ENCODE measurements around the gene RNASE3. TPM values are rescaled to one million over a fixed set of nuclear protein-coding genes. Genes with fewer than 3 reads are reported as not detected.

Gene RNASE3
- total RNA-seq, 1 experiment from 2014 or later, result not detected

GRCh38 chr14:20866194-20866593, 25.0 kb upstream of the RNASE3 start:
- Histone ChIP-seq H3K27me3 (ENCODE audit: insufficient read depth, low read length) (no peaks in the 10 kb centered on the region), H3K4me3 (replicated peaks in 1 of 2; ENCODE audit: low read depth in 1 of 2, low read length in 2 of 2) (no peak overlapping the region), H3K4me2 (ENCODE audit: low read length) (no peak overlapping the region), H3K79me2 (ENCODE audit: insufficient read depth, low read length) (no peaks in the 10 kb centered on the region), H4K20me1 (ENCODE audit: insufficient read depth) (no peaks in the 10 kb centered on the region), H3K9me3 (ENCODE audit: control insufficient read depth in 1 of 2, insufficient read depth in 1 of 2, low read depth in 1 of 2, low read length in 2 of 2) (no peaks in the 10 kb centered on the region), H3K9me2 (ENCODE audit: insufficient read depth) (no peaks in the 10 kb centered on the region), H2AFZ (ENCODE audit: low read depth, low read length, poor library complexity, severe bottlenecking) (no peak overlapping the region), H3K36me3 (ENCODE audit: control insufficient read depth in 1 of 2, insufficient read depth in 2 of 2, low read length in 2 of 2) (no peaks in the 10 kb centered on the region), H3K27ac (ENCODE audit: low read depth, low read length) (no peak overlapping the region), H3K4me1 (ENCODE audit: control insufficient read depth in 1 of 2, insufficient read depth in 2 of 2, low read length in 2 of 2) (no peaks in the 10 kb centered on the region), H3K9ac (ENCODE audit: low read length) (no peak overlapping the region)
- TF ChIP-seq EZH2phosphoT487 (IDR thresholded peaks at IDR 0.05; ENCODE audit: borderline replicate concordance), result no peak
- intact Hi-C loops (cut with micrococcal nuclease), result no loop called here
- DNase-seq (ENCODE audit: low read depth, low spot score) (no peak), ATAC-seq (no peak)
- BruUV-seq (replicated peaks), result no TSS peak
- ChIA-PET POLR2A (no interaction called here), CTCF (interaction anchor here (2.0 to 5.4 kb wide), 3 partner anchors 8 to 105 kb away, joined by 5 to 30 read pairs (median 14); no protein-coding TSS in a partner anchor), RAD21 (ENCODE audit: low non-redundant PET in 1 of 2, low total read pairs in 2 of 2, uncharacterized antibody in 2 of 2, unreplicated experiment in 2 of 2) (no interaction called here)

DNA sequence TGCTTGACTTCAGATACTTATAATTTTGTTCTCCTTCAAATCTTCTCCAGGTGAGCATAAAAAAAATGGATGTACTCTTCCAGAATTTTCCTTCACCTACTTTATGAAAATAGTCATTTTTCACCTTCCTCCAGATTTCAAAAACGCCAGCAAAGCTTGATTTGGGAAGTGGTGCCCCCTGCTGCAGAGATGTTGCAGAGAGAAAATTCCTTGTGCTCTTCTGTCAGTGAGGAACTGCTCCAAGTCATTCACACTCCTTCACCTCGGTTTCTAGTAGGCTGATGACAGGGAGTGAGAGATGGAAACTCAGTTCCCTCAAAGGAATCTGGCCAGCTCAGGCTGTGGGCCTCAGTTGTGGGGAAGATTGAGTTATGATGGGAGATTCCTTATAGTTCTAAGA, 24.2 kb upstream of the RNASE3 start:
- Histone ChIP-seq H3K4me1 (ENCODE audit: control insufficient read depth in 1 of 2, insufficient read depth in 2 of 2, low read length in 2 of 2) (no peaks in the 10 kb centered on the region), H3K4me2 (ENCODE audit: low read length) (no peak overlapping the region), H3K79me2 (ENCODE audit: insufficient read depth, low read length) (no peaks in the 10 kb centered on the region), H3K4me3 (replicated peaks in 1 of 2; ENCODE audit: low read depth in 1 of 2, low read length in 2 of 2) (no peak overlapping the region), H4K20me1 (ENCODE audit: insufficient read depth) (no peaks in the 10 kb centered on the region), H3K27me3 (ENCODE audit: insufficient read depth, low read length) (no peaks in the 10 kb centered on the region), H3K27ac (ENCODE audit: low read depth, low read length) (no peak overlapping the region), H3K9me3 (ENCODE audit: control insufficient read depth in 1 of 2, insufficient read depth in 1 of 2, low read depth in 1 of 2, low read length in 2 of 2) (no peaks in the 10 kb centered on the region), H3K9ac (ENCODE audit: low read length) (no peak overlapping the region), H3K9me2 (ENCODE audit: insufficient read depth) (no peaks in the 10 kb centered on the region), H3K36me3 (ENCODE audit: control insufficient read depth in 1 of 2, insufficient read depth in 2 of 2, low read length in 2 of 2) (no peaks in the 10 kb centered on the region), H2AFZ (ENCODE audit: low read depth, low read length, poor library complexity, severe bottlenecking) (no peak overlapping the region)
- peak; percentile 72 for ATAC-seq
- POLR2A ChIA-PET, result interaction anchor here (0.7 kb wide), 1 partner anchor 55 kb away, joined by 3 read pairs; no protein-coding TSS in a partner anchor
- intact Hi-C loops (cut with micrococcal nuclease), result no loop called here
- BruUV-seq (replicated peaks), result no TSS peak
- peak; percentile 44 for TF ChIP-seq RAD21 (IDR thresholded peaks at IDR 0.05; ENCODE audit: low read depth)
- TF ChIP-seq CTCF (IDR thresholded peaks at IDR 0.05 in 2 of 3, conservative IDR thresholded peaks at IDR 0.05 in 1 of 3; ENCODE audit: borderline replicate concordance in 1 of 3, insufficient read depth in 1 of 3, low read depth in 2 of 3, low read length in 2 of 3), result peak; percentile 48 to 69 (median 67); a peak in 5 of 6 replicates
- TF ChIP-seq CBX3 (IDR thresholded peaks at IDR 0.05; ENCODE audit: low read depth), result no peak
- TF ChIP-seq EGR1 (IDR thresholded peaks at IDR 0.05; ENCODE audit: low read depth), result no peak
- no peak for TF ChIP-seq EZH2 (IDR thresholded peaks at IDR 0.05)
- CTCF ChIA-PET, result interaction anchor here (1.1 to 5.4 kb wide), 9 partner anchors 8 to 173 kb away, joined by 3 to 30 read pairs (median 5); no protein-coding TSS in a partner anchor
- DNase-seq (ENCODE audit: low read depth, low spot score), result peak; percentile 16
- RAD21 ChIA-PET (ENCODE audit: low non-redundant PET in 1 of 2, low total read pairs in 2 of 2, uncharacterized antibody in 2 of 2, unreplicated experiment in 2 of 2), result interaction anchor here in 1 of 2 experiments (0.8 kb wide), 1 partner anchor 9 kb away, joined by 3 read pairs; no protein-coding TSS in a partner anchor

All from HCT116 (cell line).